ENCODE measurements around the gene SCN8A. TPM values are rescaled to one million over a fixed set of nuclear protein-coding genes. Genes with fewer than 3 reads are reported as not detected.
A peak's percentile ranks its signal among the peaks of the same experiment; 100 is the strongest.

SCN8A gene
- total RNA-seq, 1 donor from 2014 or later = 0.22 TPM

GRCh38 chr12:51662728-51663154, 71.7 kb downstream of the SCN8A start:
- ATAC-seq (no peak), DNase-seq (no peak)
- intact Hi-C loops (cut with micrococcal nuclease) = no loop called here

- ATAC-seq = no peak
- no peak for DNase-seq
- intact Hi-C loops (cut with micrococcal nuclease) = no loop called here
Measured at GRCh38 chr12:51663390-51663789, 72.4 kb downstream of the SCN8A start.

- intact Hi-C loops (cut with micrococcal nuclease) = no loop called here
- DNase-seq (no peak), ATAC-seq (no peak)
Measured at GRCh38 chr12:51666696-51667095, 75.7 kb downstream of the SCN8A start.

GRCh38 chr12:51667269-51667668, 76.2 kb downstream of the SCN8A start:
- ATAC-seq (no peak), DNase-seq (no peak)
- intact Hi-C loops (cut with micrococcal nuclease) = no loop called here

- ATAC-seq (no peak), DNase-seq (no peak)
- intact Hi-C loops (cut with micrococcal nuclease) = no loop called here
Measured at GRCh38 chr12:51669271-51669670, 78.2 kb downstream of the SCN8A start.

GRCh38 chr12:51669996-51670395, 79.0 kb downstream of the SCN8A start:
- no peak for DNase-seq
- intact Hi-C loops (cut with micrococcal nuclease) = no loop called here
- no peak for ATAC-seq

GRCh38 chr12:51672334-51672733, 81.3 kb downstream of the SCN8A start:
- ATAC-seq = no peak
- intact Hi-C loops (cut with micrococcal nuclease) = no loop called here

GRCh38 chr12:51675071-51675803, 84.2 kb downstream of the SCN8A start:
- intact Hi-C loops (cut with micrococcal nuclease) = no loop called here
- no peak for ATAC-seq
- no peak for DNase-seq

More at GRCh38 chr12:51672334-51672733, 81.3 kb downstream of the SCN8A start:
- DNase-seq = no peak

GRCh38 chr12:51676875-51677274, 85.8 kb downstream of the SCN8A start:
- ATAC-seq (no peak), DNase-seq (no peak)

GRCh38 chr12:51677284-51677968, 86.4 kb downstream of the SCN8A start:
- intact Hi-C loops (cut with micrococcal nuclease) = no loop called here
- DNase-seq (no peak), ATAC-seq (no peak)

More at GRCh38 chr12:51676875-51677274, 85.8 kb downstream of the SCN8A start:
- intact Hi-C loops (cut with micrococcal nuclease) = no loop called here

GRCh38 chr12:51678086-51678724, 87.2 kb downstream of the SCN8A start:
- intact Hi-C loops (cut with micrococcal nuclease) = no loop called here
- DNase-seq = no peak
- ATAC-seq = peak; percentile 61

GRCh38 chr12:51682981-51683380, 91.9 kb downstream of the SCN8A start:
- DNase-seq (no peak), ATAC-seq (no peak)
- intact Hi-C loops (cut with micrococcal nuclease) = no loop called here

- ATAC-seq (peak; percentile 41), DNase-seq (no peak)
- intact Hi-C loops (cut with micrococcal nuclease) = no loop called here
Measured at GRCh38 chr12:51683763-51684357, 92.8 kb downstream of the SCN8A start.

- intact Hi-C loops (cut with micrococcal nuclease) = no loop called here
- no peak for DNase-seq
- ATAC-seq = no peak
Measured at GRCh38 chr12:51686727-51687126, 95.7 kb downstream of the SCN8A start.

GRCh38 chr12:51687177-51687576, 96.1 kb downstream of the SCN8A start:
- intact Hi-C loops (cut with micrococcal nuclease) = no loop called here
- DNase-seq = no peak
- ATAC-seq = no peak

GRCh38 chr12:51687614-51688013, 96.6 kb downstream of the SCN8A start:
- ATAC-seq (no peak), DNase-seq (no peak)
- intact Hi-C loops (cut with micrococcal nuclease) = no loop called here

- ATAC-seq (no peak), DNase-seq (no peak)
- intact Hi-C loops (cut with micrococcal nuclease) = no loop called here
Measured at GRCh38 chr12:51689983-51690382, 99.0 kb downstream of the SCN8A start.

- ATAC-seq (peak; percentile 78), DNase-seq (no peak)
- intact Hi-C loops (cut with micrococcal nuclease) = no loop called here
Measured at GRCh38 chr12:51692016-51692415, 101.0 kb downstream of the SCN8A start.

- intact Hi-C loops (cut with micrococcal nuclease) = no loop called here
- ATAC-seq (no peak), DNase-seq (no peak)
Measured at GRCh38 chr12:51693569-51693968, 102.5 kb downstream of the SCN8A start.

- DNase-seq (no peak), ATAC-seq (no peak)
- intact Hi-C loops (cut with micrococcal nuclease) = no loop called here
Measured at GRCh38 chr12:51694146-51694545, 103.1 kb downstream of the SCN8A start.

All from left ventricle myocardium superior (tissue), 1 donor.